H1 (cell line): ENCODE measurements around the gene APLP1. TPM values are rescaled to one million over a fixed set of nuclear protein-coding genes. Genes with fewer than 3 reads are reported as not detected.

ENCODE experiments used
- CTCF ChIA-PET: fragments of 300-600 bp; sonication (Branson Sonifier 250); formaldehyde crosslinking; loops from one replicate; lab custom pipeline; 2021; ENCODE audit not compliant: partially characterized antibody; lab: Charles Lee
- POLR2A ChIA-PET: fragments of 300-600 bp; sonication (Branson Sonifier 250); formaldehyde crosslinking; loops from one replicate; lab custom pipeline; 2021; ENCODE audit warnings: inconsistent platforms; ENCODE audit not compliant: partially characterized antibody; lab: Charles Lee
- DNase-seq, 2 experiments: peaks; one replicate each; pipeline versions ENCODE4 v3.0.0 to v3.0.0-alpha.2; 2010 to 2022; ENCODE audit warnings: low spot score in 2 of 2, low read depth in 1 of 2, mixed read lengths in 1 of 2
- FAIRE-seq: peaks from 2 replicates; lab custom pipeline; 2011; peaks lifted over from hg19 to GRCh38; lab: Jason Lieb, UNC
- H2AFZ ChIP-seq: 2 replicates; pipeline ENCODE4 v1.8.1; 2012; ENCODE audit warnings: low read length, inconsistent platforms
- H2AK5ac ChIP-seq: 2 replicates; pipeline ENCODE4 v1.6.1; 2013; ENCODE audit warnings: low read depth, low read length
- H2BK120ac ChIP-seq: replicated peaks from 2 replicates; pipeline ENCODE3; 2013; ENCODE audit warnings: low read depth, low read length, inconsistent platforms
- H2BK12ac ChIP-seq: 2 replicates; pipeline ENCODE4 v1.6.1; 2013; ENCODE audit warnings: low read depth, low read length
- H2BK15ac ChIP-seq: 2 replicates; pipeline ENCODE4 v1.6.1; 2013; ENCODE audit warnings: low read length
- H2BK20ac ChIP-seq: 2 replicates; pipeline ENCODE4 v1.6.1; 2013; ENCODE audit warnings: low read length
- H2BK5ac ChIP-seq: 2 replicates; pipeline ENCODE4 v1.6.1; 2013; ENCODE audit warnings: low read depth, low read length
- H3K14ac ChIP-seq: 2 replicates; pipeline ENCODE4 v1.6.1; 2013; ENCODE audit warnings: inconsistent platforms; ENCODE audit not compliant: insufficient read length
- H3K18ac ChIP-seq: 2 replicates; pipeline ENCODE4 v1.6.1; 2013; ENCODE audit warnings: low read length; ENCODE audit errors: extremely low read depth
- H3K23ac ChIP-seq: 2 replicates; pipeline ENCODE4 v1.6.1; 2013; ENCODE audit warnings: inconsistent platforms; ENCODE audit not compliant: insufficient read length
- H3K23me2 ChIP-seq: 2 replicates; pipeline ENCODE4 v1.6.1; 2013; ENCODE audit warnings: low read depth, low read length
- H3K27ac ChIP-seq: 2 replicates; pipeline ENCODE4 v1.6.1; 2011; ENCODE audit warnings: low read depth, low read length, inconsistent platforms
- H3K27me3 ChIP-seq, 4 experiments: replicated peaks in 1 of 4; 1 replicate in 1 of 4; 2 replicates in 3 of 4; pipeline versions ENCODE4 v1.6.1 to v1.8.1; 2011 to 2013; ENCODE audit warnings: low read length in 3 of 4, mild to moderate bottlenecking in 3 of 4, inconsistent platforms in 2 of 4, mixed read lengths in 2 of 4, moderate library complexity in 1 of 4; ENCODE audit not compliant: control insufficient read depth in 3 of 4, insufficient read depth in 3 of 4; ENCODE audit errors: extremely low read depth in 1 of 4
- H3K36me3 ChIP-seq, 4 experiments: 2 replicates each; pipeline versions ENCODE4 v1.6.1 to v1.8.1; 2011 to 2013; ENCODE audit warnings: mild to moderate bottlenecking in 4 of 4, low read length in 3 of 4, moderate library complexity in 2 of 4, control low read depth in 1 of 4, inconsistent platforms in 1 of 4; ENCODE audit not compliant: insufficient read depth in 4 of 4, control insufficient read depth in 2 of 4
- H3K4ac ChIP-seq: replicated peaks from 2 replicates; pipeline ENCODE3; 2013; ENCODE audit warnings: low read length, low read depth, mixed read lengths, inconsistent platforms; ENCODE audit not compliant: insufficient read length
- H3K4me1 ChIP-seq, 4 experiments: replicated peaks in 1 of 4; 1 replicate in 1 of 4; 2 replicates in 3 of 4; pipeline versions ENCODE4 v1.6.1 to v1.8.1; 2011 to 2013; ENCODE audit warnings: low read length in 3 of 4, inconsistent platforms in 2 of 4, mixed read lengths in 1 of 4; ENCODE audit not compliant: insufficient read depth in 4 of 4, control insufficient read depth in 3 of 4
- H3K4me2 ChIP-seq, 2 experiments: 2 replicates each; pipeline versions ENCODE4 v1.6.1 to v1.8.1; 2011 to 2013; ENCODE audit warnings: low read depth in 2 of 2, low read length in 2 of 2, control low read depth in 1 of 2, inconsistent platforms in 1 of 2, mild to moderate bottlenecking in 1 of 2; ENCODE audit not compliant: insufficient read depth in 1 of 2
- H3K4me3 ChIP-seq, 4 experiments: fragments of 200-600, 300-600 bp in 1 of 4; sonication (generic), shearing (Covaris generic), sonication (Bioruptor Twin) in 1 of 4; 2 replicates each; pipeline versions ENCODE4 v1.5.1 to v1.8.1; 2011 to 2016; ENCODE audit warnings: low read length in 4 of 4, low read depth in 3 of 4, control low read depth in 2 of 4, inconsistent platforms in 2 of 4, mild to moderate bottlenecking in 2 of 4, mixed read lengths in 1 of 4, moderate library complexity in 1 of 4; ENCODE audit not compliant: insufficient read depth in 2 of 4; ENCODE audit errors: extremely low read depth in 1 of 4
- H3K56ac ChIP-seq: replicated peaks from 2 replicates; pipeline ENCODE3; 2013; ENCODE audit warnings: low read depth, mild to moderate bottlenecking, mixed read lengths, low read length, inconsistent platforms; ENCODE audit not compliant: insufficient read length
- H3K79me1 ChIP-seq: 2 replicates; pipeline ENCODE4 v1.6.1; 2013; ENCODE audit warnings: low read depth, low read length, control low read depth
- H3K79me2 ChIP-seq, 2 experiments: 2 replicates each; pipeline versions ENCODE4 v1.6.1 to v1.8.1; 2012 to 2013; ENCODE audit warnings: low read length in 2 of 2, mild to moderate bottlenecking in 2 of 2, inconsistent platforms in 1 of 2; ENCODE audit not compliant: insufficient read depth in 2 of 2, control insufficient read depth in 1 of 2
- H3K9ac ChIP-seq, 4 experiments: replicated peaks in 1 of 4; 1 replicate in 1 of 4; 2 replicates in 3 of 4; pipeline versions ENCODE4 v1.6.1 to v1.8.1; 2011 to 2013; ENCODE audit warnings: low read depth in 3 of 4, low read length in 3 of 4, control low read depth in 2 of 4, mild to moderate bottlenecking in 2 of 4, moderate library complexity in 2 of 4, inconsistent platforms in 1 of 4; ENCODE audit errors: extremely low read depth in 1 of 4
- H3K9me3 ChIP-seq, 2 experiments: 2 replicates each; pipeline versions ENCODE4 v1.6.1 to v1.8.1; 2012 to 2013; ENCODE audit warnings: mild to moderate bottlenecking in 2 of 2, moderate library complexity in 2 of 2, control low read depth in 1 of 2, inconsistent platforms in 1 of 2, low read depth in 1 of 2, low read length in 1 of 2, mixed read lengths in 1 of 2; ENCODE audit not compliant: insufficient read depth in 2 of 2
- H4K20me1 ChIP-seq, 2 experiments: replicated peaks in 1 of 2; 2 replicates each; pipeline versions ENCODE3 to v1.8.1; 2011 to 2013; ENCODE audit warnings: inconsistent platforms in 2 of 2, low read length in 2 of 2, mild to moderate bottlenecking in 1 of 2; ENCODE audit not compliant: insufficient read depth in 2 of 2, control insufficient read depth in 1 of 2
- H4K5ac ChIP-seq: 2 replicates; pipeline ENCODE4 v1.6.1; 2013; ENCODE audit warnings: low read length, low read depth, mixed read lengths, inconsistent platforms; ENCODE audit not compliant: insufficient read length
- H4K8ac ChIP-seq: 2 replicates; pipeline ENCODE4 v1.8.0; 2013; ENCODE audit warnings: mild to moderate bottlenecking, moderate library complexity, low read length, inconsistent platforms; ENCODE audit not compliant: insufficient read depth; ENCODE audit errors: extremely low read depth
- H4K91ac ChIP-seq: replicated peaks from 2 replicates; pipeline ENCODE3; 2013; ENCODE audit warnings: low read length, mixed read lengths, inconsistent platforms; ENCODE audit not compliant: insufficient read length
- CEBPB ChIP-seq: IDR thresholded peaks from 2 replicates; pipeline ENCODE4 v1.6.1; 2012; ENCODE audit warnings: low read depth, low read length
- CTBP2 ChIP-seq: IDR thresholded peaks from 2 replicates; pipeline ENCODE4 v1.7.0; 2011; ENCODE audit warnings: borderline replicate concordance, mild to moderate bottlenecking, moderate library complexity, mixed read lengths, low read length; ENCODE audit not compliant: insufficient read depth, insufficient read length
- CTCF ChIP-seq, 3 experiments: IDR thresholded peaks; 1 replicate in 2 of 3; 2 replicates in 1 of 3; pipeline versions ENCODE4 v1.5.1 to v1.6.1; 2011; ENCODE audit warnings: low read length in 3 of 3, mild to moderate bottlenecking in 3 of 3, inconsistent platforms in 2 of 3, low read depth in 1 of 3, moderate library complexity in 1 of 3; ENCODE audit not compliant: insufficient read depth in 1 of 3; ENCODE audit errors: control extremely low read depth in 1 of 3
- FOSL1 ChIP-seq: IDR thresholded peaks from 2 replicates; pipeline ENCODE4 v1.6.1; 2011; ENCODE audit warnings: mild to moderate bottlenecking, low read depth, low read length, moderate library complexity; ENCODE audit not compliant: insufficient read depth
- HDAC6 ChIP-seq: IDR thresholded peaks from one replicate; pipeline ENCODE4 v1.7.1; 2012; ENCODE audit warnings: low read depth, mild to moderate bottlenecking, inconsistent platforms, low read length, moderate library complexity
- POLR2AphosphoS5 ChIP-seq: IDR thresholded peaks from 2 replicates; pipeline ENCODE4 v1.6.1; 2011; ENCODE audit warnings: low read depth, low read length
- RXRA ChIP-seq: IDR thresholded peaks from 2 replicates; pipeline ENCODE4 v1.6.1; 2011; ENCODE audit warnings: low read depth, mild to moderate bottlenecking, low read length, moderate library complexity; ENCODE audit not compliant: insufficient read depth
- SIRT6 ChIP-seq: IDR thresholded peaks from one replicate; pipeline ENCODE4 v1.7.1; 2012; ENCODE audit warnings: low read length, inconsistent platforms
- TAF7 ChIP-seq: optimal IDR thresholded peaks from 2 replicates; pipeline ENCODE3; 2011; ENCODE audit warnings: low read depth, mild to moderate bottlenecking, inconsistent platforms, low read length, moderate library complexity, borderline replicate concordance
- USF2 ChIP-seq: IDR thresholded peaks from 2 replicates; pipeline ENCODE4 v1.6.1; 2011; ENCODE audit warnings: low read length, improper control_type of control experiment
- WGBS, 2 experiments: shearing (Covaris generic) in 1 of 2; methylation state at CpG; one replicate each; pipeline versions ENCODE4 v1.1.6 to v1.1.7; 2013 to 2015; ENCODE audit warnings: low lambda C conversion rate in 2 of 2, mixed read lengths in 2 of 2, inconsistent platforms in 1 of 2, low coverage in 1 of 2, missing lambda C conversion rate in 1 of 2; ENCODE audit not compliant: insufficient replicate concordance in 2 of 2, insufficient coverage in 1 of 2, insufficient read length in 1 of 2; ENCODE audit errors: extremely low coverage in 1 of 2, missing lambda C conversion rate in 1 of 2; 5-methylcytosine and 5-hydroxymethylcytosine counted together
- polyA plus RNA-seq, 7 experiments: library from polyadenylated mRNA; depleted of rRNA in 3 of 7; stranded (reverse) in 5 of 7; unstranded in 2 of 7; fragments of >200 nt in 5 of 7; fragments of 200-250 nt in 2 of 7; gene quantifications; 1 replicate in 5 of 7; 2 replicates in 1 of 7; 4 replicates in 1 of 7; pipeline versions ENCODE4 v1.2.1 to v1.2.3, GENCODE V29; 2011 to 2013; ENCODE audit warnings: missing spikeins in 2 of 7, mixed read lengths in 2 of 7
- total RNA-seq: library from RNA; stranded (reverse); fragmentation: NEBNext Ultra II Directional; extraction: Animal tissue kit (Norgen Biotek cat#: 25700); gene quantifications from 2 replicates; pipeline ENCODE4 v1.2.1, GENCODE V29; 2021

Gene APLP1
- total and polyA plus RNA-seq, 2 of the 8 experiments (the other 6 are each of a cell fraction or from before 2014, with no cell fraction given) = 19.9 to 22.0 TPM

GRCh38 chr19:35822579-35822978 is 45.8 kb upstream of the APLP1 start:
- Histone ChIP-seq H3K36me3 (no peaks in the 10 kb centered on the region), H2BK15ac (0 out of 2 replicates have a peak overlapping the region, but pooled peaks have one; percentile 29), H4K5ac (no peak overlapping the region), H3K18ac (no peak overlapping the region), H3K79me2 (no peaks in the 10 kb centered on the region), H3K4me1 (no peaks in the 10 kb centered on the region), H2BK5ac (no peak overlapping the region), H3K14ac (no peak overlapping the region), H2BK120ac (no peak overlapping the region), H3K56ac (no peak overlapping the region), H2BK20ac (no peak overlapping the region), H2AK5ac (no peak overlapping the region), H4K8ac (no peak overlapping the region), H3K23ac (no peak overlapping the region), H3K4me3 (no peak overlapping the region), H4K20me1 (no peaks in the 10 kb centered on the region), H3K79me1 (no peaks in the 10 kb centered on the region), H3K4me2 (no peak overlapping the region), H2AFZ (peak overlapping the region; percentile 41; the same call in 1 of the 2 replicates), H3K9me3 (no peaks in the 10 kb centered on the region), H3K4ac (no peak overlapping the region), H3K9ac (no peak overlapping the region), H2BK12ac (no peak overlapping the region), H3K27ac (no peak overlapping the region), H4K91ac (no peak overlapping the region), H3K23me2 (no peaks in the 10 kb centered on the region), H3K27me3 (peaks cover 0 to 3% (median 0%) of the 10 kb centered on the region in 4 experiments; a peak in 3 of 7 replicates)
- WGBS, 2 experiments = 84% methylated on average over 3 of the region's 3 CpGs; no CpG with 5 or more reads in 1 of the 2 experiments
- no peak for FAIRE-seq
- ChIA-PET POLR2A (interaction anchor here (1.1 to 1.8 kb wide), 2 partner anchors 53 to 82 kb away, joined by 3 to 4 read pairs; no protein-coding TSS in a partner anchor), CTCF (interaction anchor here (0.5 to 1.3 kb wide), 4 partner anchors 15 to 229 kb away, joined by 3 read pairs; no protein-coding TSS in a partner anchor)
- DNase-seq = no peak
- no peak for TF ChIP-seq USF2
- no peak for TF ChIP-seq FOSL1
- no peak for TF ChIP-seq TAF7
- TF ChIP-seq RXRA = no peak
- no peak for TF ChIP-seq CTCF (IDR thresholded peaks at IDR 0.05; ENCODE audit: control extremely low read depth in 1 of 3, insufficient read depth in 1 of 3, low read depth in 1 of 3, low read length in 3 of 3)
- TF ChIP-seq CEBPB = no peak
- no peak for TF ChIP-seq HDAC6
- no peak for TF ChIP-seq SIRT6
- no peak for TF ChIP-seq POLR2AphosphoS5
- TF ChIP-seq CTBP2 = no peak
